Omental fat pad (tissue), 4 donors: ENCODE results near the gene RFNG. TPM values are rescaled to one million over a fixed set of nuclear protein-coding genes. Genes with fewer than 3 reads are reported as not detected.

Experiments
- ATAC-seq: fragments of 150-250 bp; one replicate; pipeline ENCODE4 v1.9.1; 2016; ENCODE audit warnings: mild to moderate bottlenecking, moderate library complexity; ENCODE audit not compliant: low FRiP score
- DNase-seq: peaks from one replicate; pipeline ENCODE4 v3.0.0-alpha.2; 2019; ENCODE audit warnings: low spot score
- total RNA-seq, 4 donors: library from RNA; depleted of rRNA; stranded (reverse); fragments of >200 nt; gene quantifications; one replicate each; pipeline ENCODE4 v1.1.0, GENCODE V29; 2016
- TF ChIP-seq, protein P1 (sequence below), 3 donors: fragments of 450-650 bp; IDR thresholded peaks; one replicate each; pipeline ENCODE4 v1.5.1; 2016 to 2017; ENCODE audit warnings: antibody characterized with exemption in 3 of 3, mild to moderate bottlenecking in 3 of 3, moderate library complexity in 2 of 3

The RFNG gene
- total RNA-seq, 4 donors from 2014 or later, result 20.2 to 51.3 (median 32.0) TPM

DNA sequence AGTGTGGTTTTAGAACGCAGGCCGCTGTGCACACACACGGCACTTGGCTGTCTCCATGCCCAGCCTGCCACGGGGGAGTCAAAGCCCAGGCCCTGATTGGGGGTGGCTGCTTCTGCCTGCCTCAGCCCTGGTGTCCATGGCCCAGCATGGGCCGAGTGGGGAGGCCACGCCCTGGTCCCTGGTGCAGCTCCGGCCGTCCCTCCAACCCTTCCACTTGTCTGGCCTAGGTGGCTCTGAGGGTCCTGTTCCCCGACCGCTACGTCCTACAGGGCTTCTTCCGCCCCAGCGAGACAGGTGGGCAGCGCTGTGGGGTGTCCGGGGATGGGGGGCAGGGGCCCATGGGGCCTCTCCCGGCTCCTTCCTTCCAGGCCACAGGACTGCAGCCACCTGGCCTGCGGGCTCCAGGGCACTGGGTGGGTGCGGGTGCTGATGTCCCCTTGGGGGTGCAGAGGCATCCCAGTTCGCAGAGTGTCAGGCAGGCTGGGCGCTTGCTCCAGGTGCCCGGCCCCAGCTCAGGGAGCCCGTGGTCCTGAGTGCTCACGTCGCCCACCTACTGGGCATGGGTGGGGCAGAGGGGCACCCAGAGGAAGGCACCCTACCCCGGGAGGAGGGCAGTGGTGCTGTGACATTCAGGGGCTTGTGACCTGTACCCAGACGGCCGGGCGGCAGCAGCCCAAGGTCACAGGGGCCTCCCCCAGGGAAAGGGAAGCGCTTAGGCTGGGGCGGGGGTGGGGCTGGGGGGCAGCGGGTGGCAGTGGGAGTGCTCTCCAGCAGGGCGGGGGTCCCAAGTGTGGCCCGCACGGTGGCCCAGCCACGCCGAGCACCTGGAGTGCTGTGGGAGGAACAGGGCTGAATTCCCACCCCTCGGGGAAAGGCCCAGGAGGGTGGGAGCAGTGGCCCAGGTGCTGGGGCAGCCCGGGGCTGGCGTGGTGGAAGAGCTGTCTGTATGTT, 40.8 kb downstream of the RFNG start:
- DNase-seq (no peak), ATAC-seq (no peak)
- TF ChIP-seq, protein P1, sequence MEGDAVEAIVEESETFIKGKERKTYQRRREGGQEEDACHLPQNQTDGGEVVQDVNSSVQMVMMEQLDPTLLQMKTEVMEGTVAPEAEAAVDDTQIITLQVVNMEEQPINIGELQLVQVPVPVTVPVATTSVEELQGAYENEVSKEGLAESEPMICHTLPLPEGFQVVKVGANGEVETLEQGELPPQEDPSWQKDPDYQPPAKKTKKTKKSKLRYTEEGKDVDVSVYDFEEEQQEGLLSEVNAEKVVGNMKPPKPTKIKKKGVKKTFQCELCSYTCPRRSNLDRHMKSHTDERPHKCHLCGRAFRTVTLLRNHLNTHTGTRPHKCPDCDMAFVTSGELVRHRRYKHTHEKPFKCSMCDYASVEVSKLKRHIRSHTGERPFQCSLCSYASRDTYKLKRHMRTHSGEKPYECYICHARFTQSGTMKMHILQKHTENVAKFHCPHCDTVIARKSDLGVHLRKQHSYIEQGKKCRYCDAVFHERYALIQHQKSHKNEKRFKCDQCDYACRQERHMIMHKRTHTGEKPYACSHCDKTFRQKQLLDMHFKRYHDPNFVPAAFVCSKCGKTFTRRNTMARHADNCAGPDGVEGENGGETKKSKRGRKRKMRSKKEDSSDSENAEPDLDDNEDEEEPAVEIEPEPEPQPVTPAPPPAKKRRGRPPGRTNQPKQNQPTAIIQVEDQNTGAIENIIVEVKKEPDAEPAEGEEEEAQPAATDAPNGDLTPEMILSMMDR (IDR thresholded peaks at IDR 0.05), result no peak

DNA sequence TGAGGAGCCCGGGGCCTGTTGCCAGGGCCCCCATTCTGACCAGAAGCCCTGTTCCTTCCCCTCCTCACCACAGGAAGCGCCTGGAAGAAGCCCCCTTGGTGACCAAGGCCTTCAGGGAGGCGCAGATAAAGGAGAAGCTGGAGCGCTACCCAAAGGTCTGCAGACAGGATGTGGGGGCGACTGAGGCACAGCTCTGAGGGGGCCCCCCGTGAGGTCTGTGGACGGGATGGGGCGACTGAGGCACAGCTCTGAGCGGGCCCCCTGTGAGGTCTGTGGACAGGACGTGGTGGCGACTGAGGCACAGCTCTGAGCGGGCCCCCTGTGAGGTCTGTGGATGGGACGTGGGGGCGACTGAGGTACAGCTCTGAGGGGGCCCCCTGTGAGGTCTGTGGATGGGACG, 42.2 kb downstream of the RFNG start:
- DNase-seq (no peak), ATAC-seq (no peak)
- TF ChIP-seq, protein P1 (IDR thresholded peaks at IDR 0.05), result no peak

GRCh38 chr17:82008941-82009405, 42.6 kb downstream of the RFNG start:
- no peak for DNase-seq
- TF ChIP-seq, protein P1 (IDR thresholded peaks at IDR 0.05), result no peak
- no peak for ATAC-seq

- no peak for DNase-seq
- TF ChIP-seq, protein P1 (IDR thresholded peaks at IDR 0.05), result no peak
- ATAC-seq, result no peak
These were observed 43.2 kb downstream of the RFNG start for GRCh38 chr17:82008258-82008940.

DNA sequence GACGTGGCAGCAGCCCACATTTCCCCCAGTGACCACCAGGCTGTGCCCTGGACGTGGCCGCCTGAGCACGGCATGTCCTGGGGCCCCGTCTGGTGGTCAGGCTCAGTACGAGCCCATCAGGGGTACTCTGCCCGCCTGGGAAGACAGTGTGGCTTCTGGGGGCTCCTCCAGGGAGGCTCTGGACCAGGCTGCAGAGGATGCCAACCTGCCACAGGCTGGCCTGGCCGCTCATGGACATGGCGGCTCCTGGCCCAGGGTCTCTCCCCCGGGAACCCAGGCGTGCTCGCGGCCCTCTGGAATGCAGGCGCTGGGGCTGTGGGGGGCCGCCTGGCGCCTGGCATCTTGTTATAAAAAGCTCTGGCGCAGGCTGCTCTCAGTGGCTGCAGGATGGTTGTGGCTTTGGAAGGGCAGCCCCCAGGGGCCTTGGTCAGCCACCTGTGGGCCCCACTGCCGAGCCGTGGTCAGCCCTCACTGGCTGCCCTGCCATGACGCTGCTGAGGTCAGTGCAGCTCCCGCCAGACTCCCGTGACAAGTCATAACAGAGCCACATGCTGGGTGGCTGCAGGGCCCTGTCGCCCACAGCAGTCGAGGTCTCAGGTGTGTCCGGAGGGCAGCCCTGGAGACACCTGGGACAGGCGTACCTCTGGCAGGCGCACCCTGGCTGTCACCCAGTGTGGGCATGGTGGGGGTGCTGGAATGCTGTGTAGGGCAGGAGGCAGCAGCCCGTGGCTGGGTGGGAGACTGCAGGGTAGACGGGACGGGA, 43.9 kb downstream of the RFNG start:
- no peak for DNase-seq
- ATAC-seq, result no peak
- TF ChIP-seq, protein P1 (IDR thresholded peaks at IDR 0.05), result no peak

- ATAC-seq (no peak), DNase-seq (no peak)
- TF ChIP-seq, protein P1 (IDR thresholded peaks at IDR 0.05), result no peak
These were observed 44.5 kb downstream of the RFNG start for GRCh38 chr17:82007228-82007494.
